Trophoblast cell (in vitro differentiated cells and primary cell): ENCODE measurements around the gene IL3.

ENCODE experiments used
- DNase-seq, 2 donors: peaks; one replicate each; pipeline ENCODE4 v3.0.0-alpha.2; 2016
- H2AFZ ChIP-seq: 2 replicates; pipeline ENCODE4 v1.6.1; 2013; ENCODE audit warnings: low read length, moderate library complexity, mild to moderate bottlenecking; ENCODE audit not compliant: insufficient read depth, poor library complexity
- H2AK5ac ChIP-seq: 2 replicates; pipeline ENCODE4 v1.6.1; 2013; ENCODE audit warnings: mild to moderate bottlenecking, low read length
- H2BK120ac ChIP-seq: 2 replicates; pipeline ENCODE4 v1.6.1; 2013; ENCODE audit warnings: low read length, mild to moderate bottlenecking, moderate library complexity; ENCODE audit not compliant: insufficient read depth, poor library complexity
- H2BK12ac ChIP-seq: 2 replicates; pipeline ENCODE4 v1.6.1; 2013; ENCODE audit warnings: mild to moderate bottlenecking, low read length, moderate library complexity
- H2BK5ac ChIP-seq: 2 replicates; pipeline ENCODE4 v1.6.1; 2013; ENCODE audit warnings: low read length, low read depth, moderate library complexity, mild to moderate bottlenecking; ENCODE audit not compliant: poor library complexity
- H3K14ac ChIP-seq: 2 replicates; pipeline ENCODE4 v1.6.1; 2013; ENCODE audit warnings: mild to moderate bottlenecking, low read length
- H3K18ac ChIP-seq: 2 replicates; pipeline ENCODE4 v1.6.1; 2013; ENCODE audit warnings: mild to moderate bottlenecking, low read length
- H3K23ac ChIP-seq: 2 replicates; pipeline ENCODE4 v1.6.1; 2013; ENCODE audit warnings: low read length
- H3K27ac ChIP-seq: 2 replicates; pipeline ENCODE4 v1.5.1; 2013; ENCODE audit warnings: low read depth, mild to moderate bottlenecking, inconsistent platforms, low read length, moderate library complexity
- H3K27me3 ChIP-seq: 2 replicates; pipeline ENCODE4 v1.6.1; 2013; ENCODE audit warnings: inconsistent platforms, mild to moderate bottlenecking, low read length, moderate library complexity; ENCODE audit not compliant: insufficient read depth
- H3K36me3 ChIP-seq, 2 experiments: 1 replicate in 1 of 2; 2 replicates in 1 of 2; pipeline ENCODE4 v1.6.1; 2013; ENCODE audit warnings: low read length in 2 of 2, mild to moderate bottlenecking in 2 of 2, moderate library complexity in 1 of 2; ENCODE audit not compliant: insufficient read depth in 2 of 2, control insufficient read depth in 1 of 2
- H3K4ac ChIP-seq: 2 replicates; pipeline ENCODE4 v1.6.1; 2013; ENCODE audit warnings: low read depth, mild to moderate bottlenecking, low read length, moderate library complexity
- H3K4me1 ChIP-seq, 2 experiments: 1 replicate in 1 of 2; 2 replicates in 1 of 2; pipeline ENCODE4 v1.6.1; 2013; ENCODE audit warnings: low read length in 2 of 2, mild to moderate bottlenecking in 2 of 2, moderate library complexity in 1 of 2; ENCODE audit not compliant: insufficient read depth in 2 of 2, control insufficient read depth in 1 of 2
- H3K4me2 ChIP-seq: 2 replicates; pipeline ENCODE4 v1.6.1; 2013; ENCODE audit warnings: inconsistent platforms, mild to moderate bottlenecking, low read length, moderate library complexity
- H3K4me3 ChIP-seq: 2 replicates; pipeline ENCODE4 v1.5.1; 2013; ENCODE audit warnings: mild to moderate bottlenecking, low read depth, low read length, inconsistent platforms
- H3K79me1 ChIP-seq: one replicate; pipeline ENCODE4 v1.6.1; 2013; ENCODE audit warnings: low read length
- H3K79me2 ChIP-seq: 2 replicates; pipeline ENCODE4 v1.6.1; 2013; ENCODE audit warnings: low read length, mild to moderate bottlenecking; ENCODE audit not compliant: control insufficient read depth, insufficient read depth, poor library complexity
- H3K9ac ChIP-seq: 2 replicates; pipeline ENCODE4 v1.6.1; 2013; ENCODE audit warnings: mild to moderate bottlenecking, low read length
- H3K9me3 ChIP-seq: 2 replicates; pipeline ENCODE4 v1.6.1; 2013; ENCODE audit warnings: low read depth, mild to moderate bottlenecking, control low read depth, inconsistent platforms, low read length; ENCODE audit not compliant: insufficient read depth
- H4K12ac ChIP-seq: 2 replicates; pipeline ENCODE4 v1.6.1; 2013; ENCODE audit warnings: low read depth, mild to moderate bottlenecking, low read length, moderate library complexity
- H4K8ac ChIP-seq: 2 replicates; pipeline ENCODE4 v1.6.1; 2013; ENCODE audit warnings: low read depth, mild to moderate bottlenecking, low read length, moderate library complexity
- H4K91ac ChIP-seq: one replicate; pipeline ENCODE4 v1.6.1; 2013; ENCODE audit warnings: low read depth, mild to moderate bottlenecking, low read length, moderate library complexity
- WGBS: extraction: QIAGEN DNeasy Blood & Tissue Kit; methylation state at CpG from one replicate; pipeline ENCODE4 v1.1.7; 2013; ENCODE audit warnings: missing lambda C conversion rate; ENCODE audit not compliant: insufficient read length, insufficient coverage; ENCODE audit errors: extremely low coverage; 5-methylcytosine and 5-hydroxymethylcytosine counted together

The IL3 gene

DNA sequence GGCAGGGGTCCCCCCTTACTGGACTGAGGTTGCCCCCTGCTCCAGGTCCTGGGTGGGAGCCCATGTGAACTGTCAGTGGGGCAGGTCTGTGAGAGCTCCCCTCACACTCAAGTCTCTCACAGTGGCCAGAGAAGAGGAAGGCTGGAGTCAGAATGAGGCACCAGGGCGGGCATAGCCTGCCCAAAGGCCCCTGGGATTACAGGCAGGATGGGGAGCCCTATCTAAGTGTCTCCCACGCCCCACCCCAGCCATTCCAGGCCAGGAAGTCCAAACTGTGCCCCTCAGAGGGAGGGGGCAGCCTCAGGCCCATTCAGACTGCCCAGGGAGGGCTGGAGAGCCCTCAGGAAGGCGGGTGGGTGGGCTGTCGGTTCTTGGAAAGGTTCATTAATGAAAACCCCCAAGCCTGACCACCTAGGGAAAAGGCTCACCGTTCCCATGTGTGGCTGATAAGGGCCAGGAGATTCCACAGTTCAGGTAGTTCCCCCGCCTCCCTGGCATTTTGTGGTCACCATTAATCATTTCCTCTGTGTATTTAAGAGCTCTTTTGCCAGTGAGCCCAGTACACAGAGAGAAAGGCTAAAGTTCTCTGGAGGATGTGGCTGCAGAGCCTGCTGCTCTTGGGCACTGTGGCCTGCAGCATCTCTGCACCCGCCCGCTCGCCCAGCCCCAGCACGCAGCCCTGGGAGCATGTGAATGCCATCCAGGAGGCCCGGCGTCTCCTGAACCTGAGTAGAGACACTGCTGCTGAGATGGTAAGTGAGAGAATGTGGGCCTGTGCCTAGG, 13.0 kb downstream of the IL3 start, which contains the start of gene CSF2:
Gene CSF2 (plus strand): TSS at position 559 of the 783 bp plus-strand sequence. CDS start 35 bp downstream, at position 594.
- WGBS = no CpG with 5 or more reads among the region's 12 CpGs
- H2AFZ ChIP-seq = no peak within 1 kb of the TSS
- DNase-seq = no peak

DNA sequence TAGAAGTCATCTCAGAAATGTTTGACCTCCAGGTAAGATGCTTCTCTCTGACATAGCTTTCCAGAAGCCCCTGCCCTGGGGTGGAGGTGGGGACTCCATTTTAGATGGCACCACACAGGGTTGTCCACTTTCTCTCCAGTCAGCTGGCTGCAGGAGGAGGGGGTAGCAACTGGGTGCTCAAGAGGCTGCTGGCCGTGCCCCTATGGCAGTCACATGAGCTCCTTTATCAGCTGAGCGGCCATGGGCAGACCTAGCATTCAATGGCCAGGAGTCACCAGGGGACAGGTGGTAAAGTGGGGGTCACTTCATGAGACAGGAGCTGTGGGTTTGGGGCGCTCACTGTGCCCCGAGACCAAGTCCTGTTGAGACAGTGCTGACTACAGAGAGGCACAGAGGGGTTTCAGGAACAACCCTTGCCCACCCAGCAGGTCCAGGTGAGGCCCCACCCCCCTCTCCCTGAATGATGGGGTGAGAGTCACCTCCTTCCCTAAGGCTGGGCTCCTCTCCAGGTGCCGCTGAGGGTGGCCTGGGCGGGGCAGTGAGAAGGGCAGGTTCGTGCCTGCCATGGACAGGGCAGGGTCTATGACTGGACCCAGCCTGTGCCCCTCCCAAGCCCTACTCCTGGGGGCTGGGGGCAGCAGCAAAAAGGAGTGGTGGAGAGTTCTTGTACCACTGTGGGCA, 13.8 kb downstream of the IL3 start:
- H3K9ac ChIP-seq = no peak overlapping the region
- no peak overlapping the region for H3K4me2 ChIP-seq
- H3K14ac ChIP-seq = no peak overlapping the region
- no peak overlapping the region for H2BK12ac ChIP-seq
- H3K36me3 ChIP-seq = no peaks in the 10 kb centered on the region
- H3K9me3 ChIP-seq = no peaks in the 10 kb centered on the region
- H2AK5ac ChIP-seq = no peak overlapping the region
- H3K18ac ChIP-seq = no peak overlapping the region
- no peak overlapping the region for H2AFZ ChIP-seq
- DNase-seq = no peak
- WGBS = no CpG with 5 or more reads among the region's 7 CpGs
- H3K4ac ChIP-seq = no peak overlapping the region
- no peaks in the 10 kb centered on the region for H3K4me1 ChIP-seq
- H3K4me3 ChIP-seq = no peak overlapping the region
- no peak overlapping the region for H3K23ac ChIP-seq
- H4K8ac ChIP-seq = no peak overlapping the region
- H4K12ac ChIP-seq = no peak overlapping the region
- H2BK120ac ChIP-seq = no peak overlapping the region
- H3K79me1 ChIP-seq = no peaks in the 10 kb centered on the region
- H3K27ac ChIP-seq = no peak overlapping the region
- no peak overlapping the region for H2BK5ac ChIP-seq
- no peak overlapping the region for H4K91ac ChIP-seq
- no peaks in the 10 kb centered on the region for H3K79me2 ChIP-seq
- no peaks in the 10 kb centered on the region for H3K27me3 ChIP-seq

More for the DNA sequence above, 13.0 kb downstream of the IL3 start, which contains the start of gene CSF2:
- H3K27ac ChIP-seq = no peak within 1 kb of the TSS
- H3K4me1 ChIP-seq = no peaks in the 10 kb centered on the region
- H3K9me3 ChIP-seq = no peaks in the 10 kb centered on the region
- H3K23ac ChIP-seq = no peak within 1 kb of the TSS
- no peaks in the 10 kb centered on the region for H3K79me1 ChIP-seq
- no peak within 1 kb of the TSS for H3K4ac ChIP-seq
- H2BK5ac ChIP-seq = no peak within 1 kb of the TSS
- no peak within 1 kb of the TSS for H2BK12ac ChIP-seq
- no peaks in the 10 kb centered on the region for H3K27me3 ChIP-seq
- H3K4me2 ChIP-seq = no peak within 1 kb of the TSS
- no peak within 1 kb of the TSS for H4K91ac ChIP-seq
- H2BK120ac ChIP-seq = no peak within 1 kb of the TSS
- no peak within 1 kb of the TSS for H3K14ac ChIP-seq
- no peak within 1 kb of the TSS for H2AK5ac ChIP-seq
- H3K4me3 ChIP-seq = no peak within 1 kb of the TSS
- H3K9ac ChIP-seq = no peak within 1 kb of the TSS
- H3K36me3 ChIP-seq = no peaks in the 10 kb centered on the region
- no peak within 1 kb of the TSS for H3K18ac ChIP-seq
- H3K79me2 ChIP-seq = no peaks in the 10 kb centered on the region
- H4K8ac ChIP-seq = no peak within 1 kb of the TSS
- H4K12ac ChIP-seq = no peak within 1 kb of the TSS

DNA sequence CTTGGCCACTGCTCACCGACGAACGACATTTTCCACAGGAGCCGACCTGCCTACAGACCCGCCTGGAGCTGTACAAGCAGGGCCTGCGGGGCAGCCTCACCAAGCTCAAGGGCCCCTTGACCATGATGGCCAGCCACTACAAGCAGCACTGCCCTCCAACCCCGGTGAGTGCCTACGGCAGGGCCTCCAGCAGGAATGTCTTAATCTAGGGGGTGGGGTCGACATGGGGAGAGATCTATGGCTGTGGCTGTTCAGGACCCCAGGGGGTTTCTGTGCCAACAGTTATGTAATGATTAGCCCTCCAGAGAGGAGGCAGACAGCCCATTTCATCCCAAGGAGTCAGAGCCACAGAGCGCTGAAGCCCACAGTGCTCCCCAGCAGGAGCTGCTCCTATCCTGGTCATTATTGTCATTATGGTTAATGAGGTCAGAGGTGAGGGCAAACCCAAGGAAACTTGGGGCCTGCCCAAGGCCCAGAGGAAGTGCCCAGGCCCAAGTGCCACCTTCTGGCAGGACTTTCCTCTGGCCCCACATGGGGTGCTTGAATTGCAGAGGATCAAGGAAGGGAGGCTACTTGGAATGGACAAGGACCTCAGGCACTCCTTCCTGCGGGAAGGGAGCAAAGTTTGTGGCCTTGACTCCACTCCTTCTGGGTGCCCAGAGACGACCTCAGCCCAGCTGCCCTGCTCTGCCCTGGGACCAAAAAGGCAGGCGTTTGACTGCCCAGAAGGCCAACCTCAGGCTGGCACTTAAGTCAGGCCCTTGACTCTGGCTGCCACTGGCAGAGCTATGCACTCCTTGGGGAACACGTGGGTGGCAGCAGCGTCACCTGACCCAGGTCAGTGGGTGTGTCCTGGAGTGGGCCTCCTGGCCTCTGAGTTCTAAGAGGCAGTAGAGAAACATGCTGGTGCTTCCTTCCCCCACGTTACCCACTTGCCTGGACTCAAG, 14.6 kb downstream of the IL3 start:
- Histone ChIP-seq H3K79me2 (no peaks in the 10 kb centered on the region), H3K4me3 (no peak overlapping the region), H4K12ac (no peak overlapping the region), H2BK12ac (no peak overlapping the region), H2AFZ (no peak overlapping the region), H3K9me3 (no peaks in the 10 kb centered on the region), H3K27ac (no peak overlapping the region), H4K91ac (no peak overlapping the region), H2BK5ac (no peak overlapping the region), H3K18ac (no peak overlapping the region), H4K8ac (no peak overlapping the region), H3K4me2 (no peak overlapping the region), H2BK120ac (no peak overlapping the region), H2AK5ac (no peak overlapping the region), H3K4me1 (no peaks in the 10 kb centered on the region), H3K79me1 (no peaks in the 10 kb centered on the region), H3K23ac (no peak overlapping the region), H3K4ac (no peak overlapping the region), H3K36me3 (no peaks in the 10 kb centered on the region), H3K9ac (no peak overlapping the region), H3K27me3 (no peaks in the 10 kb centered on the region), H3K14ac (no peak overlapping the region)
- DNase-seq = no peak
- WGBS = no CpG with 5 or more reads among the region's 16 CpGs

DNA sequence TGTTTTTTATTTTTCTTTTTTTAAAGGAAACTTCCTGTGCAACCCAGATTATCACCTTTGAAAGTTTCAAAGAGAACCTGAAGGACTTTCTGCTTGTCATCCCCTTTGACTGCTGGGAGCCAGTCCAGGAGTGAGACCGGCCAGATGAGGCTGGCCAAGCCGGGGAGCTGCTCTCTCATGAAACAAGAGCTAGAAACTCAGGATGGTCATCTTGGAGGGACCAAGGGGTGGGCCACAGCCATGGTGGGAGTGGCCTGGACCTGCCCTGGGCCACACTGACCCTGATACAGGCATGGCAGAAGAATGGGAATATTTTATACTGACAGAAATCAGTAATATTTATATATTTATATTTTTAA, 15.2 kb downstream of the IL3 start:
- Histone ChIP-seq H3K14ac (no peak overlapping the region), H3K9ac (no peak overlapping the region), H2AK5ac (no peak overlapping the region), H4K8ac (no peak overlapping the region), H3K4ac (no peak overlapping the region), H3K79me2 (no peaks in the 10 kb centered on the region), H3K18ac (no peak overlapping the region), H2AFZ (no peak overlapping the region), H4K91ac (no peak overlapping the region), H3K79me1 (no peaks in the 10 kb centered on the region), H3K4me3 (no peak overlapping the region), H3K9me3 (no peaks in the 10 kb centered on the region), H2BK120ac (no peak overlapping the region), H2BK12ac (no peak overlapping the region), H3K27ac (no peak overlapping the region), H3K4me2 (no peak overlapping the region), H3K4me1 (no peaks in the 10 kb centered on the region), H3K27me3 (no peaks in the 10 kb centered on the region), H3K23ac (no peak overlapping the region), H3K36me3 (no peaks in the 10 kb centered on the region), H4K12ac (no peak overlapping the region), H2BK5ac (no peak overlapping the region)
- DNase-seq = no peak
- no CpG with 5 or more reads among the region's 2 CpGs for WGBS
